CD14-positive monocyte (primary cell): Measurements from ENCODE around the gene TRAFD1. TPM values are rescaled to one million over a fixed set of nuclear protein-coding genes. Genes with fewer than 3 reads are reported as not detected.

Source experiments
- DNase-seq, 3 donors: peaks; one replicate each; pipeline ENCODE4 v3.0.0-alpha.2; 2011 to 2022
- H2AFZ ChIP-seq: 2 replicates; pipeline ENCODE4 v1.6.0; 2012; ENCODE audit warnings: mild to moderate bottlenecking, low read depth, low read length, inconsistent platforms; ENCODE audit not compliant: insufficient read depth, poor library complexity, severe bottlenecking
- H3K27ac ChIP-seq, 2 donors: 1 replicate in 1 of 2; 2 replicates in 1 of 2; pipeline ENCODE4 v1.5.1; 2012 to 2013; ENCODE audit warnings: low read length in 2 of 2, control low read depth in 1 of 2, inconsistent platforms in 1 of 2, low read depth in 1 of 2, mild to moderate bottlenecking in 1 of 2
- H3K27me3 ChIP-seq, 2 donors: one replicate each; pipeline versions ENCODE4 v1.6.0 to v1.6.1; 2011 to 2013; ENCODE audit warnings: low read length in 2 of 2; ENCODE audit not compliant: control insufficient read depth in 2 of 2, insufficient read depth in 2 of 2
- H3K36me3 ChIP-seq, 2 donors: replicated peaks in 1 of 2; 1 replicate in 1 of 2; 2 replicates in 1 of 2; pipeline versions ENCODE4 v1.5.1 to v1.6.1; 2012 to 2013; ENCODE audit warnings: low read length in 2 of 2, control low read depth in 1 of 2, inconsistent platforms in 1 of 2, mild to moderate bottlenecking in 1 of 2; ENCODE audit not compliant: insufficient read depth in 2 of 2, control insufficient read depth in 1 of 2
- H3K4me1 ChIP-seq, 2 donors: 1 replicate in 1 of 2; 2 replicates in 1 of 2; pipeline versions ENCODE4 v1.5.1 to v1.6.1; 2012 to 2013; ENCODE audit warnings: low read length in 2 of 2, control low read depth in 1 of 2, inconsistent platforms in 1 of 2, mild to moderate bottlenecking in 1 of 2, moderate library complexity in 1 of 2; ENCODE audit not compliant: insufficient read depth in 2 of 2, control insufficient read depth in 1 of 2
- H3K4me2 ChIP-seq: replicated peaks from 2 replicates; pipeline ENCODE3; 2012; ENCODE audit warnings: low read length, moderate library complexity, mild to moderate bottlenecking; ENCODE audit not compliant: poor library complexity, severe bottlenecking; ENCODE audit errors: extremely low read depth
- H3K4me3 ChIP-seq, 3 experiments: fragments of 200-600 bp in 1 of 3; sonication (generic) in 1 of 3; replicated peaks in 1 of 3; 1 replicate in 2 of 3; 2 replicates in 1 of 3; pipeline ENCODE4 v1.5.1; 2011 to 2013; ENCODE audit warnings: low read length in 3 of 3, mild to moderate bottlenecking in 3 of 3, control low read depth in 2 of 3, low read depth in 2 of 3, inconsistent platforms in 1 of 3, moderate library complexity in 1 of 3
- H3K79me2 ChIP-seq: 2 replicates; pipeline ENCODE4 v1.6.0; 2012; ENCODE audit warnings: mild to moderate bottlenecking, control low read depth, inconsistent platforms, low read length, moderate library complexity; ENCODE audit not compliant: insufficient read depth
- H3K9ac ChIP-seq: 2 replicates; pipeline ENCODE4 v1.6.0; 2017; ENCODE audit warnings: low read length, mild to moderate bottlenecking; ENCODE audit not compliant: insufficient read depth, poor library complexity, severe bottlenecking
- H3K9me3 ChIP-seq, 2 donors: replicated peaks in 1 of 2; 1 replicate in 1 of 2; 2 replicates in 1 of 2; pipeline versions ENCODE4 v1.5.1 to v1.6.1; 2012 to 2013; ENCODE audit warnings: low read length in 2 of 2, control low read depth in 1 of 2; ENCODE audit not compliant: control insufficient read depth in 1 of 2, insufficient read depth in 1 of 2
- H4K20me1 ChIP-seq: 2 replicates; pipeline ENCODE4 v1.6.0; 2012; ENCODE audit warnings: mild to moderate bottlenecking, low read length, control low read depth, moderate library complexity; ENCODE audit not compliant: insufficient read depth
- H3K27ac Mint-ChIP-seq, 7 donors: one replicate each; pipeline ENCODE4 v1.8.0; 2020; ENCODE audit warnings: mild to moderate bottlenecking in 7 of 7, mixed read lengths in 7 of 7, moderate library complexity in 6 of 7, inconsistent platforms in 2 of 7
- H3K27me3 Mint-ChIP-seq, 3 donors: one replicate each; pipeline ENCODE4 v1.8.0; 2021 to 2022; ENCODE audit warnings: low read depth in 3 of 3, mild to moderate bottlenecking in 3 of 3, mixed read lengths in 3 of 3, moderate library complexity in 3 of 3, inconsistent platforms in 1 of 3
- H3K36me3 Mint-ChIP-seq, 2 donors: one replicate each; pipeline ENCODE4 v1.8.0; 2020; ENCODE audit warnings: mixed read lengths in 2 of 2, inconsistent platforms in 1 of 2, mild to moderate bottlenecking in 1 of 2
- H3K4me1 Mint-ChIP-seq: one replicate; pipeline ENCODE4 v1.8.0; 2020; ENCODE audit warnings: mild to moderate bottlenecking, mixed read lengths
- H3K4me3 Mint-ChIP-seq, 2 donors: one replicate each; pipeline ENCODE4 v1.8.0; 2020; ENCODE audit warnings: mild to moderate bottlenecking in 2 of 2, mixed read lengths in 2 of 2, moderate library complexity in 1 of 2
- H3K9me3 Mint-ChIP-seq, 7 donors: one replicate each; pipeline ENCODE4 v1.8.0; 2020 to 2022; ENCODE audit warnings: mixed read lengths in 7 of 7, mild to moderate bottlenecking in 6 of 7, moderate library complexity in 6 of 7, inconsistent platforms in 2 of 7
- WGBS: methylation state at CpG from one replicate; pipeline ENCODE4 v1.1.5; 2013; ENCODE audit warnings: missing lambda C conversion rate; ENCODE audit not compliant: insufficient coverage; 5-methylcytosine and 5-hydroxymethylcytosine counted together
- intact Hi-C, 2 donors: fragments of 100-400 bp; cut with micrococcal nuclease; formaldehyde crosslinking; loops; one replicate each; pipeline versions ENCODE4 v1.15.0 to v1.15.1; 2023
- polyA plus RNA-seq, 3 donors: library from polyadenylated mRNA; depleted of rRNA in 1 of 3; unstranded in 2 of 3; stranded (reverse) in 1 of 3; fragments of 300-500 nt in 2 of 3; fragments of >200 nt in 1 of 3; fragmentation: Illumina TruSeq in 2 of 3; gene quantifications; 1 replicate in 2 of 3; 2 replicates in 1 of 3; pipeline ENCODE4 v1.2.3, GENCODE V29; 2012 to 2021
- TF ChIP-seq, protein P1 (sequence below): fragments of 200-600 bp; IDR thresholded peaks from one replicate; pipeline ENCODE4 v1.8.0; 2022; ENCODE audit warnings: antibody characterized with exemption, mild to moderate bottlenecking

Gene TRAFD1
- polyA plus RNA-seq, 3 donors, result 35.2 to 83.6 (median 82.3) TPM

DNA sequence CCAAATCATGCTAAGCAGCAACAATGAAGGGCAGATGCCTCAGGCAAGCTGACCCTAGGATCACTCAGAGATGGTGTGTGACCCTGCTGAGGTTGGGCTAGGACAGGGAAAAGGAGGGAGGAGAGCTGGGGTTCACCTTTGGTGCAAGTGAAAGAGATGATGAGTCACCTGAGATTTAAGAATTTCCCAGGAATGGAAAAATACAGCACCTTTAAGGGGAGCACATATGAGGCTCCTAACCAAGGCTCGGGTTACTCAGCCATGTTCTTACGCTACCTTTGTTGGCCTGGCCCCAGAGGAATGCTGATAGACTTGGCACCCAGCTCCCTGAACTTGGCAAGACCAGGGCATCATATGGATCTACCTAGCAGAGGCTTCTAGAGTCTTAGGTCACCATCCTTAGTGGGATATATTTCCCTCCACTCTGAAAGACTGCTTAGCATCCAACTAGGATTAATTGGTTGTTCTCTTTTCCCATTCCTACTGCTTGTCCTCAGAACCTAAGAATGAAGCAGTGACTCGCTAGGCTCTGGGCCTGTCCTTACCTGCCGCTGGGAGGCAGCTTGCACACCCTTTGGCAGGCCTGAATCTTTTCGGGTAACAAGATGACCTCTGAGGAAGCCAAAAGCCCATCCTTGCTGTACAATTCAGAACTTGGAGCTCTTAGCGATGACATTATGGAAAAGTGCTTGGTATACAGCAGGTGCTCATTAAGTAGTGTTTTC lies 12.8 kb upstream of the TRAFD1 start:
- intact Hi-C loops, result loop anchor here in 1 of 2 donors (10.0 kb wide), 1 partner anchor 98 kb away; the partner anchor contains the start of genes ERP29 and TMEM116
- Histone ChIP-seq H4K20me1 (peaks cover 6% of the 10 kb centered on the region), H3K9ac (no peak overlapping the region), H3K27me3 (no peaks in the 10 kb centered on the region), H2AFZ (no peak overlapping the region), H3K4me3 (no peak overlapping the region), H3K79me2 (peaks cover 14% of the 10 kb centered on the region), H3K27ac (no peak overlapping the region), H3K4me1 (peaks cover 31 to 39% of the 10 kb centered on the region in 2 donors), H3K4me2 (no peak overlapping the region), H3K9me3 (no peaks in the 10 kb centered on the region), H3K36me3 (no peaks in the 10 kb centered on the region)
- H3K27ac Mint-ChIP-seq, result no peak overlapping the region
- no peaks in the 10 kb centered on the region for H3K36me3 Mint-ChIP-seq
- H3K4me3 Mint-ChIP-seq, result no peak overlapping the region
- peaks cover 0 to 5% (median 0%) of the 10 kb centered on the region in 7 donors for H3K9me3 Mint-ChIP-seq
- 96% methylated on average over 5 of the region's 6 CpGs for WGBS
- DNase-seq, result no peak
- TF ChIP-seq, protein P1, sequence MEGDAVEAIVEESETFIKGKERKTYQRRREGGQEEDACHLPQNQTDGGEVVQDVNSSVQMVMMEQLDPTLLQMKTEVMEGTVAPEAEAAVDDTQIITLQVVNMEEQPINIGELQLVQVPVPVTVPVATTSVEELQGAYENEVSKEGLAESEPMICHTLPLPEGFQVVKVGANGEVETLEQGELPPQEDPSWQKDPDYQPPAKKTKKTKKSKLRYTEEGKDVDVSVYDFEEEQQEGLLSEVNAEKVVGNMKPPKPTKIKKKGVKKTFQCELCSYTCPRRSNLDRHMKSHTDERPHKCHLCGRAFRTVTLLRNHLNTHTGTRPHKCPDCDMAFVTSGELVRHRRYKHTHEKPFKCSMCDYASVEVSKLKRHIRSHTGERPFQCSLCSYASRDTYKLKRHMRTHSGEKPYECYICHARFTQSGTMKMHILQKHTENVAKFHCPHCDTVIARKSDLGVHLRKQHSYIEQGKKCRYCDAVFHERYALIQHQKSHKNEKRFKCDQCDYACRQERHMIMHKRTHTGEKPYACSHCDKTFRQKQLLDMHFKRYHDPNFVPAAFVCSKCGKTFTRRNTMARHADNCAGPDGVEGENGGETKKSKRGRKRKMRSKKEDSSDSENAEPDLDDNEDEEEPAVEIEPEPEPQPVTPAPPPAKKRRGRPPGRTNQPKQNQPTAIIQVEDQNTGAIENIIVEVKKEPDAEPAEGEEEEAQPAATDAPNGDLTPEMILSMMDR, result no peak
- peaks cover 0 to 1% (median 0%) of the 10 kb centered on the region in 3 donors for H3K27me3 Mint-ChIP-seq
- H3K4me1 Mint-ChIP-seq, result peaks cover 38% of the 10 kb centered on the region

DNA sequence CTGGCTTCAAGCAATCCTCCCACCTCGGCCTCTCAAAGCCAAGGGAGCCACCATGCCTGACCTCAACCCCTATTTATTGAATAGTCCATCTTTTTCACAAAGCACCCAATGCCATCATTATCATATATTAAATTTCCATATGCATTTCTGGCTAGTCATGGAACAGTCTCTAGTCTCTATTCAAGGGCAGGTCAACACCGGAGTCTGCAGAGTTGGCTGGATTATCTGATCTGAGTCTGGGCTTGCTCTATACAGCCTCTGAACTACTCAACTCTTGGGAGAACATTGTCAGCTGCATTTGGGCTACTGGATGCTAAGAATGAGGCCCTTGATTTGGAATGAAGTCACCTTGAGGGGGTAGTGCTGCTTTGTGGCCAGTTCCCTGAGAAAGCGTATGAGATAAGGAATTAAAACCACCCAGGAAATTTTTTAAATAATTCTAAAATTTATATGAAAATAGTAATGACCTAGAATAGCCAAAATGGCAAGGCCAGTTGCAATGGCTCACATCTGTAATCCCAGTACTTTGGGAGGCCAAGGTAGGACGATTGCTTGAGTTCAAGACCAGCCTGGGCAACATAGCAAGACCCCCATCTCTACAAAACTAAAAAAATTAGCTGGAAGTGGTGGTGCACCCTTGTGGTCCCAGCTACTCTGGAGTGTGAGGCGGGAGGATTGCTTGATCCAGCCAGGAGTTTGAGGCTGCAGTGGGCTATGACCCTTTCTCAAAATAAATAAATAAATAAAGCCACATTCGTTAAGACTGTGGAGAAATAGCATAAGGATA lies 9.9 kb upstream of the TRAFD1 start:
- TF ChIP-seq, protein P1, result no peak
- Mint-ChIP-seq H3K9me3 (peaks cover 0 to 3% (median 0%) of the 10 kb centered on the region in 7 donors), H3K4me3 (no peak overlapping the region), H3K4me1 (peaks cover 39% of the 10 kb centered on the region), H3K27ac (no peak overlapping the region), H3K36me3 (no peaks in the 10 kb centered on the region), H3K27me3 (peaks cover 0 to 1% (median 0%) of the 10 kb centered on the region in 3 donors)
- H3K36me3 ChIP-seq, result no peaks in the 10 kb centered on the region
- peaks cover 32 to 45% of the 10 kb centered on the region in 2 donors for H3K4me1 ChIP-seq
- H3K79me2 ChIP-seq, result no peaks in the 10 kb centered on the region
- no peaks in the 10 kb centered on the region for H3K27me3 ChIP-seq
- no peak overlapping the region for H2AFZ ChIP-seq
- intact Hi-C loops, result loop anchor here in 1 of 2 donors (10.0 kb wide), 1 partner anchor 101 kb away; the partner anchor contains the start of genes ERP29 and TMEM116
- H3K9ac ChIP-seq, result no peak overlapping the region
- WGBS, result 100% methylated on average over 2 of the region's 6 CpGs
- DNase-seq, result no peak
- H3K9me3 ChIP-seq, result no peaks in the 10 kb centered on the region
- no peak overlapping the region for H3K4me3 ChIP-seq
- no peak overlapping the region for H3K27ac ChIP-seq
- H4K20me1 ChIP-seq, result no peaks in the 10 kb centered on the region
- H3K4me2 ChIP-seq, result no peak overlapping the region
